Thoracic aorta (tissue), 2 donors: Measurements from ENCODE around the gene SP7. TPM values are rescaled to one million over a fixed set of nuclear protein-coding genes. Genes with fewer than 3 reads are reported as not detected.

Experiments used
- ATAC-seq: fragments of 150-250 bp; one replicate; pipeline ENCODE4 v1.8.0; 2017; ENCODE audit warnings: low read depth; ENCODE audit not compliant: insufficient number of reproducible peaks, low FRiP score
- DNase-seq: peaks from one replicate; pipeline ENCODE4 v3.0.0-alpha.2; 2020; ENCODE audit warnings: low spot score
- H3K27ac ChIP-seq, 2 donors: fragments of 200-600 bp; sonication (generic); 1 replicate in 1 of 2; 2 replicates in 1 of 2; pipeline ENCODE4 v1.5.1; 2016; ENCODE audit warnings: mild to moderate bottlenecking in 2 of 2, moderate library complexity in 2 of 2
- H3K27me3 ChIP-seq: fragments of 200-600 bp; sonication (generic); replicated peaks from 2 replicates; pipeline ENCODE4 v1.6.0; 2016; ENCODE audit warnings: mild to moderate bottlenecking; ENCODE audit not compliant: insufficient read depth
- H3K36me3 ChIP-seq: fragments of 200-600 bp; sonication (generic); one replicate; pipeline ENCODE4 v1.5.1; 2016
- H3K4me1 ChIP-seq, 2 donors: fragments of 200-600 bp; sonication (generic); 1 replicate in 1 of 2; 2 replicates in 1 of 2; pipeline versions ENCODE4 v1.5.1 to v1.6.0; 2016; ENCODE audit warnings: low read depth in 2 of 2, mild to moderate bottlenecking in 1 of 2; ENCODE audit not compliant: control insufficient read depth in 1 of 2
- H3K4me3 ChIP-seq: fragments of 200-600 bp; sonication (generic); 2 replicates; pipeline ENCODE4 v1.5.1; 2016; ENCODE audit warnings: mild to moderate bottlenecking
- H3K9me3 ChIP-seq: fragments of 200-600 bp; sonication (generic); 2 replicates; pipeline ENCODE4 v1.5.1; 2016
- CTCF ChIP-seq: fragments of 200-600 bp; sonication (generic); IDR thresholded peaks from one replicate; pipeline ENCODE4 v1.5.1; 2019; ENCODE audit warnings: antibody characterized with exemption
- total RNA-seq, 2 donors: library from RNA; depleted of rRNA; stranded (reverse); fragments of >200 nt; gene quantifications; one replicate each; pipeline versions ENCODE4 v1.1.0 to v1.2.3, GENCODE V29; 2016

The SP7 gene
- total RNA-seq, 2 donors from 2014 or later = not detected

- no peaks in the 10 kb centered on the region for H3K27me3 ChIP-seq
- no peaks in the 10 kb centered on the region for H3K9me3 ChIP-seq
- no peaks in the 10 kb centered on the region for H3K36me3 ChIP-seq
- ATAC-seq = no peak
- DNase-seq = no peak
- no peak overlapping the region for H3K4me3 ChIP-seq
- no peak for TF ChIP-seq CTCF
- no peaks in the 10 kb centered on the region for H3K4me1 ChIP-seq
- H3K27ac ChIP-seq = no peak overlapping the region
Observed at GRCh38 chr12:53279888-53280498, 56.2 kb downstream of the SP7 start.

- no peak for ATAC-seq
- H3K4me1 ChIP-seq = no peaks in the 10 kb centered on the region
- H3K27ac ChIP-seq = no peak overlapping the region
- no peaks in the 10 kb centered on the region for H3K36me3 ChIP-seq
- H3K4me3 ChIP-seq = no peak overlapping the region
- no peak for DNase-seq
- no peaks in the 10 kb centered on the region for H3K27me3 ChIP-seq
- no peaks in the 10 kb centered on the region for H3K9me3 ChIP-seq
- TF ChIP-seq CTCF = no peak
Observed at GRCh38 chr12:53279283-53279869, 56.8 kb downstream of the SP7 start.

- no peak for TF ChIP-seq CTCF
- Histone ChIP-seq H3K9me3 (no peaks in the 10 kb centered on the region), H3K27me3 (no peaks in the 10 kb centered on the region), H3K27ac (no peak overlapping the region), H3K36me3 (no peaks in the 10 kb centered on the region), H3K4me3 (no peak overlapping the region), H3K4me1 (no peaks in the 10 kb centered on the region)
- no peak for DNase-seq
- no peak for ATAC-seq
Observed at GRCh38 chr12:53277981-53278380, 58.2 kb downstream of the SP7 start.

Other genes with a start within 250 kb of the SP7 start
- 1,000 to 10,000 TPM; 1,999 to 2,150 TPM for gene IGFBP6, start 238.7 kb downstream of the SP7 start, total RNA-seq
- gene SOAT2, start 232.9 kb downstream of the SP7 start, total RNA-seq = under 1 TPM; 0.81 to 0.99 TPM
- 10 to 100 TPM; 22.2 to 28.4 TPM for gene ZNF740, start 155.6 kb downstream of the SP7 start, total RNA-seq
- 10 to 100 TPM; 70.8 to 89.5 TPM for gene CSAD, start 155.4 kb downstream of the SP7 start, total RNA-seq
- gene ITGB7, start 129.1 kb downstream of the SP7 start, total RNA-seq = 1 to 10 TPM; 2.1 to 8.3 TPM
- 10 to 100 TPM; 25.7 to 37.5 TPM for gene RARG, start 104.1 kb downstream of the SP7 start, total RNA-seq
- under 1 TPM; 0.78 to 0.95 TPM for gene ESPL1, start 68.1 kb downstream of the SP7 start, total RNA-seq
- 100 to 1,000 TPM; 305 to 445 TPM for gene PFDN5, start 40.8 kb downstream of the SP7 start, total RNA-seq
- 10 to 100 TPM; 23.4 to 49.4 TPM for gene MYG1, start 36.7 kb downstream of the SP7 start, total RNA-seq
- 10 to 100 TPM; 43.2 to 64.2 TPM for gene AAAS, start 14.7 kb downstream of the SP7 start, total RNA-seq
- 10 to 100 TPM; 50.9 to 65.6 TPM for gene SP1, start 43.8 kb upstream of the SP7 start, total RNA-seq
- gene AMHR2, start 87.5 kb upstream of the SP7 start, total RNA-seq = under 1 TPM in 1 of 2 donors, not detected in 1; 0.27 TPM
- gene PRR13, start 105.4 kb upstream of the SP7 start, total RNA-seq = 10 to 100 TPM; 53.6 to 86.2 TPM
- 100 to 1,000 TPM; 326 to 466 TPM for gene PCBP2, start 115.7 kb upstream of the SP7 start, total RNA-seq
- 10 to 100 TPM; 27.9 to 36.8 TPM for gene MAP3K12, start 163.1 kb upstream of the SP7 start, total RNA-seq
- gene TARBP2, start 164.9 kb upstream of the SP7 start, total RNA-seq = 10 to 100 TPM; 14.2 to 27.7 TPM
- gene NPFF, start 171.1 kb upstream of the SP7 start, total RNA-seq = 1 to 10 TPM in 1 of 2 donors, not detected in 1; 9.1 TPM